B cell (primary cell): Measurements from ENCODE around the gene C16orf54. TPM values are rescaled to one million over a fixed set of nuclear protein-coding genes. Genes with fewer than 3 reads are reported as not detected.
A peak's percentile ranks its signal among the peaks of the same experiment; 100 is the strongest.
"Not testable (repeated sequence)": the region's sequence is repeated elsewhere in the genome, so short reads cannot be mapped to it uniquely, and the experiment has no call there.

Experiments
- ATAC-seq: fragments of 200-7000 bp; cut with Tn5 transposase; one replicate; pipeline ENCODE4 v1.10.0; 2021; ENCODE audit warnings: low read depth, mild to moderate bottlenecking, moderate number of reproducible peaks, moderate library complexity
- CTCF ChIA-PET: fragments of 350-600 bp; sonication (Branson Sonifier 250); formaldehyde crosslinking; loops from one replicate; lab custom pipeline; 2021; ENCODE audit warnings: antibody characterized with exemption, inconsistent platforms; lab: Charles Lee
- POLR2A ChIA-PET: fragments of 350-600 bp; sonication (Branson Sonifier 250); formaldehyde crosslinking; loops from one replicate; lab custom pipeline; 2021; ENCODE audit warnings: antibody characterized with exemption; lab: Charles Lee
- DNase-seq: peaks from one replicate; pipeline ENCODE4 v3.0.0; 2013
- H2AFZ ChIP-seq: 2 replicates; pipeline ENCODE4 v1.6.1; 2012; ENCODE audit warnings: mild to moderate bottlenecking, low read depth, low read length; ENCODE audit not compliant: insufficient read depth, poor library complexity, severe bottlenecking
- H3K27ac ChIP-seq, 2 donors: 1 replicate in 1 of 2; 2 replicates in 1 of 2; pipeline ENCODE4 v1.5.1; 2012 to 2013; ENCODE audit warnings: low read length in 2 of 2, mild to moderate bottlenecking in 2 of 2, moderate library complexity in 1 of 2
- H3K27me3 ChIP-seq, 4 experiments: fragments of 200-600 bp in 1 of 4; sonication (generic) in 1 of 4; replicated peaks in 1 of 4; 1 replicate in 2 of 4; 2 replicates in 2 of 4; pipeline versions ENCODE4 v1.6.1 to v1.7.0; 2013 to 2016; ENCODE audit warnings: low read length in 3 of 4, mild to moderate bottlenecking in 2 of 4, mixed read lengths in 1 of 4, moderate library complexity in 1 of 4; ENCODE audit not compliant: insufficient read depth in 4 of 4, control insufficient read depth in 3 of 4; ENCODE audit errors: control extremely low read depth in 1 of 4
- H3K36me3 ChIP-seq, 2 experiments: replicated peaks in 1 of 2; 1 replicate in 1 of 2; 2 replicates in 1 of 2; pipeline versions ENCODE4 v1.6.1 to v1.7.1; 2013; ENCODE audit warnings: low read length in 1 of 2; ENCODE audit not compliant: insufficient read depth in 2 of 2, control insufficient read depth in 1 of 2; ENCODE audit errors: control extremely low read depth in 1 of 2, extremely low read depth in 1 of 2
- H3K4me1 ChIP-seq, 2 donors: fragments of 200-600 bp in 1 of 2; sonication (generic) in 1 of 2; 1 replicate in 1 of 2; 2 replicates in 1 of 2; pipeline versions ENCODE4 v1.5.1 to v1.6.1; 2013 to 2017; ENCODE audit warnings: low read length in 2 of 2; ENCODE audit not compliant: control insufficient read depth in 2 of 2, insufficient read depth in 2 of 2
- H3K4me2 ChIP-seq: replicated peaks from 2 replicates; pipeline ENCODE3; 2012; ENCODE audit warnings: mild to moderate bottlenecking, low read depth, low read length; ENCODE audit not compliant: poor library complexity, severe bottlenecking
- H3K4me3 ChIP-seq, 5 experiments: fragments of 200-600 bp in 1 of 5; sonication (generic) in 1 of 5; 1 replicate in 3 of 5; 2 replicates in 2 of 5; pipeline versions ENCODE4 v1.5.1 to v1.7.0; 2011 to 2016; ENCODE audit warnings: low read length in 4 of 5, mild to moderate bottlenecking in 4 of 5, low read depth in 2 of 5, control low read depth in 1 of 5, moderate library complexity in 1 of 5; ENCODE audit not compliant: insufficient read depth in 1 of 5; ENCODE audit errors: control extremely low read depth in 1 of 5, extremely low read depth in 1 of 5
- H3K79me2 ChIP-seq: fragments of 200-600 bp; sonication (generic); one replicate; pipeline ENCODE4 v1.6.0; 2016; ENCODE audit warnings: low read length; ENCODE audit not compliant: control insufficient read depth, insufficient read depth
- H3K9ac ChIP-seq: fragments of 200-600 bp; sonication (generic); 2 replicates; pipeline ENCODE4 v1.6.1; 2017; ENCODE audit warnings: mild to moderate bottlenecking, low read length, moderate library complexity
- H3K9me3 ChIP-seq, 3 donors: one replicate each; pipeline versions ENCODE4 v1.6.1 to v1.7.1; 2013; ENCODE audit warnings: low read length in 2 of 3; ENCODE audit not compliant: control insufficient read depth in 2 of 3, insufficient read depth in 1 of 3; ENCODE audit errors: control extremely low read depth in 1 of 3
- H4K20me1 ChIP-seq: 2 replicates; pipeline ENCODE4 v1.6.0; 2012; ENCODE audit warnings: mild to moderate bottlenecking, low read length; ENCODE audit not compliant: insufficient read depth, control insufficient read depth, poor library complexity, severe bottlenecking
- H3K27ac Mint-ChIP-seq: one replicate; pipeline ENCODE4 v1.8.0; 2021; ENCODE audit warnings: mixed read lengths
- H3K27me3 Mint-ChIP-seq: one replicate; pipeline ENCODE4 v1.8.0; 2021; ENCODE audit warnings: mixed read lengths
- H3K4me1 Mint-ChIP-seq: one replicate; pipeline ENCODE4 v1.8.0; 2021; ENCODE audit warnings: mixed read lengths
- H3K4me3 Mint-ChIP-seq: one replicate; pipeline ENCODE4 v1.8.0; 2021; ENCODE audit warnings: mixed read lengths
- H3K9me3 Mint-ChIP-seq: one replicate; pipeline ENCODE4 v1.8.0; 2022; ENCODE audit warnings: mixed read lengths; ENCODE audit not compliant: insufficient read depth
- CTCF ChIP-seq: fragments of 200-600 bp; IDR thresholded peaks from one replicate; pipeline ENCODE4 v1.8.0; 2022; ENCODE audit warnings: antibody characterized with exemption, mild to moderate bottlenecking
- EZH2 ChIP-seq: IDR thresholded peaks from 2 replicates; pipeline ENCODE4 v1.6.1; 2012; ENCODE audit warnings: borderline replicate concordance, low read depth, mild to moderate bottlenecking, moderate library complexity, low read length; ENCODE audit not compliant: insufficient read depth, poor library complexity, severe bottlenecking
- WGBS: methylation state at CpG from one replicate; pipeline ENCODE4 v1.1.5; 2013; ENCODE audit warnings: missing lambda C conversion rate; ENCODE audit not compliant: insufficient coverage; 5-methylcytosine and 5-hydroxymethylcytosine counted together
- intact Hi-C: fragments of 100-400 bp; cut with micrococcal nuclease; formaldehyde crosslinking; loops from one replicate; pipeline ENCODE4 v1.10.0; 2022
- polyA plus RNA-seq: library from polyadenylated mRNA; depleted of rRNA; stranded (reverse); fragments of >200 nt; gene quantifications from 2 replicates; pipeline ENCODE4 v1.2.3, GENCODE V29; 2012
- total RNA-seq, 2 donors: library from RNA; stranded (reverse); fragments of 120-200 nt in 1 of 2; gene quantifications; 1 replicate in 1 of 2; 2 replicates in 1 of 2; pipeline versions ENCODE4 v1.2.3 to v1.2.4, GENCODE V29; 2013 to 2022

C16orf54 gene
- total and polyA plus RNA-seq, 2 donors (not counting 1 experiment from before 2014, with no cell fraction given) = 44.0 to 68.3 TPM

GRCh38 chr16:29789775-29790182 is 44.0 kb upstream of the C16orf54 start:
- peak overlapping the region; percentile 74 to 75 for H3K27ac ChIP-seq
- peak overlapping the region; percentile 98 for H3K4me2 ChIP-seq
- ATAC-seq (no peak), DNase-seq (no peak)
- no peaks in the 10 kb centered on the region for H3K9me3 ChIP-seq
- no peaks in the 10 kb centered on the region for H4K20me1 ChIP-seq
- H2AFZ ChIP-seq = peak overlapping the region; percentile 89
- H3K9ac ChIP-seq = peak overlapping the region; percentile 66
- TF ChIP-seq EZH2 = no peak
- no peak for TF ChIP-seq CTCF
- no peaks in the 10 kb centered on the region for H3K36me3 ChIP-seq
- 78% methylated on average over 20 of the region's 20 CpGs for WGBS
- peaks cover 23 to 40% of the 10 kb centered on the region in 2 donors for H3K4me1 ChIP-seq
- intact Hi-C loops = loop anchor here (1.0 to 5.0 kb wide), 7 partner anchors 16 to 207 kb away; partner anchors contain the start of genes CDIPT, INO80E, PAGR1 and TAOK2
- ChIA-PET POLR2A (interaction anchor here (0.6 to 2.5 kb wide), 14 partner anchors 15 to 1444 kb away, joined by 3 to 24 read pairs (median 5); partner anchors contain the start of genes C16orf54, MAZ, PAGR1 and PRRT2), CTCF (interaction anchor here (0.6 to 3.8 kb wide), 22 partner anchors 9 to 89 kb away, joined by 3 to 25 read pairs (median 6); partner anchors contain the start of genes MAZ, MVP and PAGR1)
- H3K79me2 ChIP-seq = peaks cover 41% of the 10 kb centered on the region
- Mint-ChIP-seq H3K27me3 (no peaks in the 10 kb centered on the region), H3K4me3 (peak overlapping the region; percentile 99), H3K4me1 (peaks cover 40% of the 10 kb centered on the region), H3K9me3 (no peaks in the 10 kb centered on the region), H3K27ac (peak overlapping the region; percentile 99)
- H3K27me3 ChIP-seq = no peaks in the 10 kb centered on the region
- H3K4me3 ChIP-seq = peak overlapping the region; percentile 54 to 78 (median 65)

- WGBS = 84% methylated on average over 4 of the region's 4 CpGs
- H2AFZ ChIP-seq, H3K27me3 Mint-ChIP-seq, H3K27ac ChIP-seq, intact Hi-C loops, ATAC-seq, H3K27ac Mint-ChIP-seq, H3K4me2 ChIP-seq, DNase-seq, H3K27me3 ChIP-seq, H3K9ac ChIP-seq, H3K36me3 ChIP-seq, H3K9me3 ChIP-seq, H3K4me3 Mint-ChIP-seq, H3K4me3 ChIP-seq, H3K9me3 Mint-ChIP-seq, H4K20me1 ChIP-seq: not testable (repeated sequence)
- Histone ChIP-seq H3K79me2 (peaks cover 16% of the 10 kb centered on the region), H3K4me1 (peaks cover 25 to 38% of the 10 kb centered on the region in 2 donors)
- peaks cover 34% of the 10 kb centered on the region for H3K4me1 Mint-ChIP-seq
- CTCF ChIA-PET = interaction anchor here (0.9 to 3.1 kb wide), 5 partner anchors 29 to 87 kb away, joined by 3 to 20 read pairs (median 3); partner anchors contain the start of gene PAGR1
- POLR2A ChIA-PET = interaction anchor here (0.6 kb wide), 1 partner anchor 17 kb away, joined by 4 read pairs; no protein-coding TSS in a partner anchor
These were observed 41.4 kb upstream of the C16orf54 start for GRCh38 chr16:29787155-29787554.
